Activated naive CD4-positive, alpha-beta T cell treated with anti-CD3 and anti-CD28 coated beads, Interleukin-2, amount 50 U/mL, for 72 hours (primary cell): Measurements from ENCODE around the gene SYNPO2. TPM values are rescaled to one million over a fixed set of nuclear protein-coding genes. Genes with fewer than 3 reads are reported as not detected.

Source experiments
- ATAC-seq, 2 donors: fragments of 150-1000 bp; cut with Tn5 transposase; 2 replicates each; pipeline ENCODE4 v1.10.0; 2021; ENCODE audit warnings: mild to moderate bottlenecking in 2 of 2, moderate library complexity in 2 of 2
- DNase-seq, 2 donors: peaks; one replicate each; pipeline ENCODE4 v3.0.0; 2021 to 2022; ENCODE audit warnings: low spot score in 2 of 2
- H3K27ac Mint-ChIP-seq, 2 donors: one replicate each; pipeline ENCODE4 v1.8.0; 2022; ENCODE audit warnings: mild to moderate bottlenecking in 2 of 2, mixed read lengths in 2 of 2
- H3K36me3 Mint-ChIP-seq, 2 donors: one replicate each; pipeline ENCODE4 v1.8.0; 2022; ENCODE audit warnings: mixed read lengths in 2 of 2
- H3K9me3 Mint-ChIP-seq, 2 donors: one replicate each; pipeline ENCODE4 v1.8.0; 2022; ENCODE audit warnings: mixed read lengths in 2 of 2
- total RNA-seq, 2 donors: library from RNA; stranded (reverse); gene quantifications; one replicate each; pipeline ENCODE4 v1.2.3, GENCODE V29; 2022

The SYNPO2 gene
- total RNA-seq, 2 donors from 2014 or later = 0.18 to 0.27 TPM

GRCh38 chr4:119082661-119083060 is 194.0 kb downstream of the SYNPO2 start:
- DNase-seq (no peak), ATAC-seq (no peak)
- Mint-ChIP-seq H3K27ac (no peak overlapping the region), H3K9me3 (no peaks in the 10 kb centered on the region), H3K36me3 (no peaks in the 10 kb centered on the region)

- no peaks in the 10 kb centered on the region for H3K9me3 Mint-ChIP-seq
- ATAC-seq (no peak), DNase-seq (no peak)
- no peaks in the 10 kb centered on the region for H3K36me3 Mint-ChIP-seq
- H3K27ac Mint-ChIP-seq = no peak overlapping the region
These were observed 195.9 kb downstream of the SYNPO2 start for GRCh38 chr4:119084513-119084912.

- H3K36me3 Mint-ChIP-seq = no peaks in the 10 kb centered on the region
- H3K9me3 Mint-ChIP-seq = no peaks in the 10 kb centered on the region
- DNase-seq = no peak
- no peak overlapping the region for H3K27ac Mint-ChIP-seq
- ATAC-seq = no peak
These were observed 198.5 kb downstream of the SYNPO2 start for GRCh38 chr4:119087121-119087520.

DNA sequence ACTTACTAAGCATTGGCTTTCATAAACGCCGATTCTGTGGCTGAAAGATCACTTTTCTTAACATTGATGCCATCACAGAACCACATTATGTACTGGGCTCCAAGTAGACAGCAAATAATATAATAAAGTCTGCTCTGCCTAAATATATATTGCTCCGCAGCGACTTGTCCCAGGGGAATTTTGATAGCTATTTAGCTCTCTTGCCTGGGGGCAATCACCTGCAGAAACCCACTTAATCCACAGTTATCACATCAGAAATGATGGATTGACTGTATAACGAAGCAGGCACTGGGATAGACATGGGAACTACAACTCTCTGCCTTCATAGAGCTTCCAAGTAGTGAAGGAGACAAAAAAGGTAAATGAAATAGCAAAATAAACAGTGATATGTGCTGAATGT is 199.0 kb downstream of the SYNPO2 start:
- Mint-ChIP-seq H3K27ac (no peak overlapping the region), H3K9me3 (no peaks in the 10 kb centered on the region), H3K36me3 (no peaks in the 10 kb centered on the region)
- no peak for DNase-seq
- ATAC-seq = no peak

DNA sequence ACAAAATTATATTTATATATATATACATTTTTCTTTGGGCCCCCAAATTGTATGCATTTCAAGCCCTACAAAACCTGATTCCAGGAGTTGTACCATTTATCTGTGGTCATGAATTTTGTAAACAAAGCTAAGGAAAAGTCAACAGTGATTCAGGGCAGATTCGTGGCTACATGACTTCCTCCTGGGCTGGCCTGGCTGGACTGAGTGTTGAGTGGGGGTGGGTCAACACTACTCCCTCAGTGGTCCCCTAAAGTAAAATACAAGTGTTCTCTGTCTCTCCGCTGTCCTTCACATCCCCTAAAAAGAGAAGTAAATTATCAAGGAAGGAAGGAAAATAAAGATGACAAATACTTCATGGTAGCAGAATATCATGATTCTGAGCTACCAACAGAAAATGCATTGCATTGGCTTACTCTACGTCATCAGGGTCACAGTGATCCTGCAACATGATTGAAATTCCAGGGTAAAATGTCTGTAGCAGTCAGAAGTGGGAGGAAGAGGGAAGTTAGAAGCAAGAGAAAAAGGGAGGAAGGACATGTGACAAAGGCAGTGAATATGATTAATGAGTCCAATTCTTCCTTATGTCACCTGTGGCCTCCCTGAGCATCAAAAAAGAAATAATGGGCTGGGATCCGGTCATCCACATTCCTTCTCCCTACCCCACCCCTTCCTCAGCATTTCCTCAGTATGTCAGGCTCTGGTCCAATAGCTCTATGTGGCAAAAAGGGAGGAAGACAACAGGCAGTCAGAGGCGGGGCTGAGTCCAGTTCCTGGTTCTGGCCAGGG is 204.6 kb downstream of the SYNPO2 start:
- H3K27ac Mint-ChIP-seq = no peak overlapping the region
- no peak for ATAC-seq
- no peaks in the 10 kb centered on the region for H3K9me3 Mint-ChIP-seq
- DNase-seq = no peak
- no peaks in the 10 kb centered on the region for H3K36me3 Mint-ChIP-seq

GRCh38 chr4:119097282-119097900 is 208.7 kb downstream of the SYNPO2 start:
- ATAC-seq (no peak), DNase-seq (no peak)
- Mint-ChIP-seq H3K36me3 (no peaks in the 10 kb centered on the region), H3K27ac (no peak overlapping the region), H3K9me3 (no peaks in the 10 kb centered on the region)

DNA sequence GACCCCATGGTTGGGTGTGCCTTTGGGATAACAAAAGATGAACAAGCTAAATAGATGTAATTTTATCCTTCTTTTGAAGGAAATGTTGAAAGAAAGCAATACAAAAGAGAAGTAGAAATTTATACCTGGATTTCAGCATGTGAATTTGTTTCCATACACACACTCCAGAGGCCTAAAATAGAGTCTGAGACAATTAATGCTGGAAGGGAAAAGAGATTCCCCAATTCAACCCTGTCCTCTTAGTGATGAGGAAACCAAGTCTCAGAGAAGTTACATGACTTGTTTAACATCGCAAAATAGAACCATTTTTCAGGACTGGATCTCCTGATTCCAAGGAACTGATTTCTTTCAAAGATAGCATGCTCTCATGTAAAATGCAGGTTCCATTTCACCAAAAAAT is 209.7 kb downstream of the SYNPO2 start:
- no peaks in the 10 kb centered on the region for H3K9me3 Mint-ChIP-seq
- DNase-seq = no peak
- H3K27ac Mint-ChIP-seq = no peak overlapping the region

DNA sequence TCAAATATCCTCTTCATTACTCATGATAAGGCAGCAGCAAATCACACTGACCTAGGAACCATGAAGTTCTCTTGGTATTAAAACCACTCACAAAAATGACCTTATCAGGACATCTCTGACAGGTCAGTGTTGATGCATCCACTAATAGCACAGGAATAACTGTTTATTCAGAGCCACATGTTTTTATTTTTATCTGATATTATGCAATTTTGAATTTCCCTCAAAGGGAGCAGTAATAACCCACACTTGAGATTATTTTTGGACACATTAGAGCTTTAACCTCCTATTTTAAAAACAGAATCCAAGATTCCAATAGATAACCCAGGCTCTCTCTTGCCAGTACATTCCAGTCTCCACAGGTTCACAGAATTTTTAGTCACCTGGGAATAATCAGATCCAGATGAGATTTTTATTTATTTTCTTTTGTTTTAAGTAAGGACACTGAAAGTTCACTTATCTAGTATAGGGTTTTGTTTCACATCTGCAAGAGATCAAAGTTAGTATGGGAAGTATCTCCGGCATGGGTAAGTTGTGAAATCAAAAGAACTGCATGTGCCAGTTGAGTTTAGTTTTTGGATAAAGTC is 210.7 kb downstream of the SYNPO2 start:
- DNase-seq = no peak
- no peak for ATAC-seq
- Mint-ChIP-seq H3K36me3 (no peaks in the 10 kb centered on the region), H3K27ac (no peak overlapping the region), H3K9me3 (no peaks in the 10 kb centered on the region)

More for the DNA sequence above, 209.7 kb downstream of the SYNPO2 start:
- no peaks in the 10 kb centered on the region for H3K36me3 Mint-ChIP-seq
- no peak for ATAC-seq

GRCh38 chr4:119100655-119101054 is 212.0 kb downstream of the SYNPO2 start:
- H3K36me3 Mint-ChIP-seq = no peaks in the 10 kb centered on the region
- H3K9me3 Mint-ChIP-seq = no peaks in the 10 kb centered on the region
- no peak overlapping the region for H3K27ac Mint-ChIP-seq
- no peak for ATAC-seq
- DNase-seq = no peak

DNA sequence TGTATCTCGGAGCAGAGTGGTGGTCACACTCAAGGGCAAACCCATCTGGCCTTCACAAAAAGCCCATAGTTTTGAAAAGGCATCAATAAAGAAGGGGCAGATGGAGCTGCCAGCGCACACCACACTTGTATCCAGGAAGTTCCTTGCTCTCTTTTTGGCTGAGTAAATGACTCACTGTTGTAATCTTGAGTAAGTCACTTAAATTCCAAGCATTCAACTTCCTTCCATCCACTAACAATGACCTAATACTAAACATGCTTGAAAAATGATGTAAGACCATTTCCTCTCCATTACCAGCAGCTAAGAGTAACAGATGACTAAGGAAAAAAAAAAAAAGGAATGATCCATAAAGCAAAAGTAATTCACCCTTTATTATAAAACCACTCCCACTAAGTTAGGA is 214.6 kb downstream of the SYNPO2 start:
- DNase-seq = no peak
- H3K27ac Mint-ChIP-seq = no peak overlapping the region
- H3K9me3 Mint-ChIP-seq = no peaks in the 10 kb centered on the region
- peak in 1 of 2 donors; percentile 37 for ATAC-seq
- no peaks in the 10 kb centered on the region for H3K36me3 Mint-ChIP-seq

DNA sequence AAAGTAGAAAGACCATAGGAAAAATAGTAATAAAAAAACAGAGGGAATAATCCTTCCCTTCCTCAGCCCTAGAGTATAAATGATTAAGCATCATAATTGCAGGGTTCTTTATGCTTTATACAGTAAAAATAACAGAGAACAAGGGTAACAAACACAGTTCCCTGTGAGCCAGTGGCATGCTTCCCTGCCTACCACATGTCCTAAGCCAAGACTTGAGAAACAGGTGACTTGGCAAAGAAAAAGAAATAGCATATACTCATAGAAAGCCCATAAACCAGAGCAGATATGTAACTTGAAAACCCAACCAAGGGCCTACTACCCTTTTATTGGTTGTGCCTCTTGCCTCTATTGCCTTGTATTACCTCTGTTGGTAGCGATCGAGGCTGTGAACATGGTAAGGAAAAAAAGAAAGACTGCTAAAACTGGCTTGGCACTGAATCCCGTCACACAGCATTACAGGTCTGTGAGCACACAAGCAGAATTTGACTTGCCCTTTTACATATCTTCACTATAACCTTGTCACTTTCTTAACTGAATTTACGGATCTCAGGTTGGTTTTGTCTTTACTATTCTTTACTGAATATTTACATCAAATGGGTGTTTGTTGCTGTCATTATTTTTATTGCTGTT is 216.1 kb downstream of the SYNPO2 start:
- Mint-ChIP-seq H3K36me3 (no peaks in the 10 kb centered on the region), H3K27ac (no peak overlapping the region), H3K9me3 (no peaks in the 10 kb centered on the region)
- DNase-seq (no peak), ATAC-seq (no peak)

DNA sequence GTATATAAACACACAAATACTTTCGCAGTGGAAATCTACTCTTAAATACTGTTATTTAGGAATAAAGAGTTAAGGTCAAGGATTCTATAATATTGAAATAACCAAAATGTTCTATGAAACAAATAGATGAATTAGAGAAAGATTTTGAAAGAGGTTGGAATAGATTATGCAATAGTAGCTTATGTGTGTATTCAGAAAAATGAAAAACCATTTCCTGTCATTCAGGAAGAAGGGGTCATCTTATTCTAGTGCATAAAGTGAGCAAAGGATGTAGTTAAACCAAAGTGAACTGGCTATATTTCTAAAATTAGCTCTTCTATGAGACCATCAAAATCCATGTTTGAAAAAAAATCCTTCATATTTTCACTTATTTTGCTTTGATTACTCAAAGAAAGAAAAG is 217.0 kb downstream of the SYNPO2 start:
- Mint-ChIP-seq H3K27ac (no peak overlapping the region), H3K36me3 (no peaks in the 10 kb centered on the region), H3K9me3 (no peaks in the 10 kb centered on the region)
- DNase-seq (no peak), ATAC-seq (no peak)

DNA sequence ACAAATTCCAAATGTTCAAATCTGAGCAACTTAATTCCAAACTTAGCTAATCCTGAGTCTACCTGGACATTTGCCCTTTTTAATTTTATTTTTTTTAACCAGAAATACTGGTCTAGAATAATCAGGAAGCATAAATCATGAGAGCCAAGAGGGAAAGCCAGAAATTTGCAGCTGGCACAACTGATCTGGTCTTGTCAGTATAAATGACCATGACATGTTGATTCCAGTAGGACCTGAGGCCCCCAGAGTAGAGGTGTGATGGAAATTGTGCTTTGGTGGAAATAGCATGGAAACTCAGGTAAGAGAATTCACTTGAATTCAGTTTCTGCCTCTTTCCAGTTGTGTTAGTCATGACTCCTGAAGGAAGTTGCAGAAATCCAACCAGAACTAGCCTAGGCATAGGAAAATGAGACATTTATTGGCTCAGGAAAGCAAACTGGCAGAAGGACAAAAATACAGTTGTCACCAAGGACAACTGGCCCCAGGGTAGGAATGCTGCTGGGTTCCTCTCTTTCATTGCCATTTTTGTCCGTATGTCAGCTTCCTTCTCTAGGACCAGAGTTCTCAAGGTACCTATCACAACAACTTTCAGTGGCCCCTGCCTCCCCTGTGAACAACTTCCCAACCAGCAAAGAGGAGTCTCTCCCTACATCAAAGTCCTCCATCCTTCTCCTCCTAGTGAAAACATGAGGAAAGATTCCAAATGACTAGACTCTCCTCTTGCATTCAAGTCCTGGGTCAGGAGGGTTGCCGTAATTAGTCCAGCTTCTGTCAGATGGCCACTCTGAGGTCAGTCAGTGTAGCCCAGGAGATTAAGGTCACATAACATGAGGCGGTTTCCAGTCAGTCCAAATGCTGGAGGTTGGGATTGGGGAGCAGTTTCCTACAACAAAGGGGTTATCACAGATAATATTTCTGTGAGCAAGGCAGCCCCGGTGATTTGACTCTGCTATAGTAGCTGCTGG is 217.7 kb downstream of the SYNPO2 start:
- no peak for ATAC-seq
- Mint-ChIP-seq H3K36me3 (no peaks in the 10 kb centered on the region), H3K27ac (no peak overlapping the region), H3K9me3 (no peaks in the 10 kb centered on the region)
- DNase-seq = no peak

- ATAC-seq (no peak), DNase-seq (no peak)
- H3K27ac Mint-ChIP-seq = no peak overlapping the region
- H3K36me3 Mint-ChIP-seq = no peaks in the 10 kb centered on the region
- no peaks in the 10 kb centered on the region for H3K9me3 Mint-ChIP-seq
These were observed 221.5 kb downstream of the SYNPO2 start for GRCh38 chr4:119110121-119110520.
